ENCODE measurements around the gene CDIPT. TPM values are rescaled to one million over a fixed set of nuclear protein-coding genes. Genes with fewer than 3 reads are reported as not detected.
A peak's percentile ranks its signal among the peaks of the same experiment; 100 is the strongest.

Gene CDIPT
- total and polyA plus RNA-seq, 7 donors, result 24.7 to 54.3 (median 34.0) TPM

DNA sequence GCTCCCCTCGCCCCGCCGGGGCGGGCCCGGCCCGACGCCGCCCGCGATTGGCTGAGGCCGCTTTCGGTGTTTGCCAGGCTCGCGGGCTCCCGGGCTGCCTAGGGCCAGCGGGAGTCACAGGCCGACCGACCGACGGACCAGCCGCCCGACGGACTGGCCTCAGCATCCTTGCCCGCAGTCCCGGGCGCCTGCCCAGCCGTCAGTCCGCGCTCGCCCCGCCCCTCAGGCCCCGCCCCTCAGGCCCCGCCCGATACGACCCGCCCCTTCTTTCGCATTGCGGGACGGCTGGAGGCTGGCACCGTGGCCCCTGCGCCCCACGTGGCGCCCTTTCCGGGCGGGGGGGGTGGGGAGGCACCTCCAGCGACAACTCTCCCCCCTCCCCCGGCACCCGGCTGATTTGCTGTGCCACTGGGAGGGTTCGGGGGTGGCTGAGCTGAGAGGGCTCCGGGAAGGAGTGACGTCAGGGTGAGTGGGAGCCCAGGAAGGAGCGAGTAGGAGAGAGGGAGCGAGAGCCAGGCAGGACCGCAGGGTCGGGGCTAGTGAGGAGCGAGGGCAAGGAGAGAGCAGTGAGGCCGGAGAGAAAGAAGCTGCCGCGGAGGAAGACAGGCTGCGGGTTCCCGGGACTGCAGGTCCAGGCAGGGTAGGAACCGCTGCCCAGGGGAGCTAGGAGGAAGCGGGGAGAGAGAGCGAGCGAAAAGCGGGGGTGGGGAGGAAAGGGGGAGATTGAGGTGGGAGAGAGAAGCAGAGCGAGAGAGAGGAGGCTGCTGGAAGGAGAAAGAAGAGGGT is 37.3 kb upstream of the CDIPT start, which contains the start of gene ASPHD1:
ASPHD1 (plus strand) TSS at position 387 of the 786 bp plus-strand sequence. CDS start 484 bp downstream, outside the sequence.
- ATAC-seq (peak; percentile 82 to 93 (median 90)), DNase-seq (peak; percentile 61 to 70)
- intact Hi-C loops (cut with DNase I), result no loop called here

DNA sequence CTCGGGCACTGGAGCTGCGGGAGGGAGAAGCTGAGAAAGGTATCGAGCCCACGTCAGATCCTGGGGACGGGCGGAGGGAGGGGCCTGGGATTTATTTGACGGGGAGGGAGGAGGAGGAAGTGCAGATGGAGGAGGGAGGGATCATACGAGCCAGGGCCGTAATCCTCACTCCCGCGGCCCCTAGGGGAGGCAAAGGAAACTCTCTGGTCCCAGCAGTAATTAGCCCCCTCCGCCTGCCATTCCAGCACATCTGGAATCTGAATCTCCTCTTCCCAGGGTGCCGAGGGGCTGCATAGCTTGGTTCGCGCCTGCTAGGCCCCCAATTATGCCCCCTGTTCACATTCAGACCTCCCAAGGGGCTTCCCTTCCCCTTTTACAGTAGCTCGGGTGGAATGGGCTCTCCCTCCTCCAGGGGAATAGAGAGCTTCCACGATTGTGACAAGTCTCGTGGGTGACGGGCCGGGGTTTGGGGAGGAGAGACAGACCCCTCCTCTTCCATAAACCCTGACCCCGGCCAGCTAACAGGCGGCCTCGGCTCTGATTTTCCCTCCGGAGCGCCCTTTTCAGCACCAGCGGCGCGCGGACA is 36.6 kb upstream of the CDIPT start, which contains the start of gene SEZ6L2:
SEZ6L2 (minus strand) TSS at position 35 of the 586 bp plus-strand sequence. CDS start 531 bp downstream, outside the sequence.
- no peak within 1 kb of the TSS for H3K27ac ChIP-seq
- H3K4me3 ChIP-seq, result peak within 1 kb of the TSS; percentile 72
- TF ChIP-seq, protein P1, sequence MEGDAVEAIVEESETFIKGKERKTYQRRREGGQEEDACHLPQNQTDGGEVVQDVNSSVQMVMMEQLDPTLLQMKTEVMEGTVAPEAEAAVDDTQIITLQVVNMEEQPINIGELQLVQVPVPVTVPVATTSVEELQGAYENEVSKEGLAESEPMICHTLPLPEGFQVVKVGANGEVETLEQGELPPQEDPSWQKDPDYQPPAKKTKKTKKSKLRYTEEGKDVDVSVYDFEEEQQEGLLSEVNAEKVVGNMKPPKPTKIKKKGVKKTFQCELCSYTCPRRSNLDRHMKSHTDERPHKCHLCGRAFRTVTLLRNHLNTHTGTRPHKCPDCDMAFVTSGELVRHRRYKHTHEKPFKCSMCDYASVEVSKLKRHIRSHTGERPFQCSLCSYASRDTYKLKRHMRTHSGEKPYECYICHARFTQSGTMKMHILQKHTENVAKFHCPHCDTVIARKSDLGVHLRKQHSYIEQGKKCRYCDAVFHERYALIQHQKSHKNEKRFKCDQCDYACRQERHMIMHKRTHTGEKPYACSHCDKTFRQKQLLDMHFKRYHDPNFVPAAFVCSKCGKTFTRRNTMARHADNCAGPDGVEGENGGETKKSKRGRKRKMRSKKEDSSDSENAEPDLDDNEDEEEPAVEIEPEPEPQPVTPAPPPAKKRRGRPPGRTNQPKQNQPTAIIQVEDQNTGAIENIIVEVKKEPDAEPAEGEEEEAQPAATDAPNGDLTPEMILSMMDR (IDR thresholded peaks at IDR 0.05), result no peak
- peaks cover 0 to 46% (median 12%) of the 10 kb centered on the region in 3 donors for H3K27me3 ChIP-seq (ENCODE audit: insufficient read depth in 3 of 3, low read length in 2 of 3)
- H3K4me1 ChIP-seq, result no peaks in the 10 kb centered on the region
- H3K9me3 ChIP-seq, result no peaks in the 10 kb centered on the region
- peak in 3 of 4 donors; percentile 5 to 33 (median 12) for ATAC-seq
- intact Hi-C loops (cut with DNase I), result no loop called here
- WGBS, 3 donors, result 0 to 1% (median 1%) methylated on average over 20 to 29 of the region's 29 CpGs
- DNase-seq, result peak; percentile 30 to 84
- H3K36me3 ChIP-seq (ENCODE audit: insufficient read depth in 1 of 2, low read depth in 1 of 2), result no peaks in the 10 kb centered on the region

More for the DNA sequence above, 37.3 kb upstream of the CDIPT start, which contains the start of gene ASPHD1:
- Histone ChIP-seq H3K36me3 (ENCODE audit: insufficient read depth in 1 of 2, low read depth in 1 of 2) (no peaks in the 10 kb centered on the region), H3K4me3 (peak within 1 kb of the TSS; percentile 72), H3K4me1 (no peaks in the 10 kb centered on the region), H3K27ac (no peak within 1 kb of the TSS), H3K27me3 (ENCODE audit: insufficient read depth in 3 of 3, low read length in 2 of 3) (peaks cover 0 to 46% (median 12%) of the 10 kb centered on the region in 3 donors), H3K9me3 (no peaks in the 10 kb centered on the region)
- TF ChIP-seq, protein P1 (IDR thresholded peaks at IDR 0.05), result no peak
- WGBS, 3 donors, result 1 to 2% (median 1%) methylated on average over 34 to 67 of the region's 67 CpGs

DNA sequence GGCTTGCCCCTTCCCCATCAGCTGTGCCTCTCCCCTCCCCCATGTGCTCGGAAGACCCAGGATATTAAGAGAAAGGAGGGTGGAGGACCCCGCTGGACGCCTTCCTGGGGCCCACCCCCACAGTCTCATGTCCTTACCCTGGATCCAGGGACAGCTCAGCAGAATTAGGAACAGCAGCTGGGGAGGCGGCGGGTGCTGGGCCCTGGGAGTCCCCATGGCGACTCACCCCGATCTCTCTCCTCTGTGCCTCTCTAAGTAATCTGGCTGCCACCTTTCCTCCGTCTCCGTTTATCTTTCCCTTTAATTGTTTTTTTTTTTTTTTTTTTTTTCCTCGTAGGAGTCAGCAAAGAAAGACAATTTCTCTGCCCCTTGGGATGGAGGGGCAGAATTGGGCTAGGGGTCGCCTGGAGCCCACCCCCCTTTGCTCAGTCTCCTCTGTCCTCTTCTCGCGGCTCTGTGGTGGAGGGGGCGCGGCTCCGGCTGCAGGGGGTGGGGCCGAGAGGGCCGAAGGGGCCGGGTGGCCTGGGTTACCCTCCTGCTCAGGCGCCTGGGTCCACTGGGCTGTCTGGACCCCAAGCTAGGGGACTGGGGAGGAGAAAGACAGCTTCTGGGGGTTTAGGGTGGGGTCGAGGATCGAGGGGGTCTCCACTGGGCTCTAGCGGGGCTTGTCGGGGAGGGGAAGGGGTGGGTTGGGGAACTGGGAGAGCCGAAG is 35.9 kb upstream of the CDIPT start:
- TF ChIP-seq, protein P1 (IDR thresholded peaks at IDR 0.05), result no peak
- ATAC-seq, result no peak
- peaks cover 0 to 46% (median 12%) of the 10 kb centered on the region in 3 donors for H3K27me3 ChIP-seq (ENCODE audit: insufficient read depth in 3 of 3, low read length in 2 of 3)
- intact Hi-C loops (cut with DNase I), result no loop called here
- WGBS, 3 donors, result 1 to 2% (median 1%) methylated on average over 24 to 25 of the region's 25 CpGs
- peak in 1 of 2 donors; percentile 9 for DNase-seq
- H3K27ac ChIP-seq, result no peak overlapping the region
- H3K9me3 ChIP-seq, result no peaks in the 10 kb centered on the region
- no peak overlapping the region for H3K4me3 ChIP-seq
- no peaks in the 10 kb centered on the region for H3K4me1 ChIP-seq
- H3K36me3 ChIP-seq (ENCODE audit: insufficient read depth in 1 of 2, low read depth in 1 of 2), result no peaks in the 10 kb centered on the region

DNA sequence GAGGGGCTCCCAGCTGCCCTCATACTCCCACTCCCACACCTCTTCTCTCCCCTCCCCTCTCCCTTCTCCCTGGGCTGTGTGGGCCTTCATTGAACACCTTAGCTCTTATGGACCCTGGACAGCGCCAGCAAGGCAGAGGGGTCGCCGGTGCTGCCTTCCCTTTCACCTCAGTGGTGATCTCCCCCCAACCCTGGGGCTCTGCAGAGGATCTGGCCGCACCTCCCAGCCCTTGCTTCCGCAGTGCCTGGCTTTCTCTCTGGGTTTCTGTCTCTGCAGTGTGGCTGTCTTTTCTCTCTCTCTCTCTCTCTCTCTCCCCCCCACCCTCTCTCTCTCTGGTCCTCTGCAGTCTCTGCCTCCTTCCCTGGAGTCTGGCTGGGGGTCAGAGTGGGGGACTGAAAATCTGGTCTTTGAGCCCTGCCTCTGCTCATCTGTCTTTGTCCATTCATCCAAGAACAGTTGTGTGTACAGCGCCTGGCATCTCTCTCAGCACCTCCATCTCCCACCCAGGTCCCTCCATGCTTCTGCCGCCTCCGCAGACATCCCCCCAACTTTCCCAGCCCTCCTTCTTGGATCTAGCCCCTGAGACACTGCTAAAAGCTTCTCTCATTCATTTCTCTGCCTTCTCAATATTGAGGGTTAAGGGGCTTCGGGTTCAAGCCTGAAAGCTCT is 35.2 kb upstream of the CDIPT start:
- intact Hi-C loops (cut with DNase I), result no loop called here
- no peak for ATAC-seq
- Histone ChIP-seq H3K27ac (no peak overlapping the region), H3K4me1 (no peaks in the 10 kb centered on the region), H3K27me3 (ENCODE audit: insufficient read depth in 3 of 3, low read length in 2 of 3) (peaks cover 0 to 46% (median 12%) of the 10 kb centered on the region in 3 donors), H3K4me3 (no peak overlapping the region), H3K36me3 (ENCODE audit: insufficient read depth in 1 of 2, low read depth in 1 of 2) (no peaks in the 10 kb centered on the region), H3K9me3 (no peaks in the 10 kb centered on the region)
- TF ChIP-seq, protein P1 (IDR thresholded peaks at IDR 0.05), result no peak
- 6 to 11% (median 6%) methylated on average over 9 of the region's 9 CpGs for WGBS, 3 donors
- DNase-seq, result peak in 1 of 2 donors; percentile 22

Data from psoas muscle (tissue), 8 donors.